NCI-H82 (cell line): ENCODE data around the gene SBF1.
A peak's percentile ranks its signal among the peaks of the same experiment; 100 is the strongest.

Experiments
- DNase-seq: peaks from one replicate; lab custom pipeline; 2025; lab: John Stamatoyannopoulos, UW

SBF1 gene

DNA sequence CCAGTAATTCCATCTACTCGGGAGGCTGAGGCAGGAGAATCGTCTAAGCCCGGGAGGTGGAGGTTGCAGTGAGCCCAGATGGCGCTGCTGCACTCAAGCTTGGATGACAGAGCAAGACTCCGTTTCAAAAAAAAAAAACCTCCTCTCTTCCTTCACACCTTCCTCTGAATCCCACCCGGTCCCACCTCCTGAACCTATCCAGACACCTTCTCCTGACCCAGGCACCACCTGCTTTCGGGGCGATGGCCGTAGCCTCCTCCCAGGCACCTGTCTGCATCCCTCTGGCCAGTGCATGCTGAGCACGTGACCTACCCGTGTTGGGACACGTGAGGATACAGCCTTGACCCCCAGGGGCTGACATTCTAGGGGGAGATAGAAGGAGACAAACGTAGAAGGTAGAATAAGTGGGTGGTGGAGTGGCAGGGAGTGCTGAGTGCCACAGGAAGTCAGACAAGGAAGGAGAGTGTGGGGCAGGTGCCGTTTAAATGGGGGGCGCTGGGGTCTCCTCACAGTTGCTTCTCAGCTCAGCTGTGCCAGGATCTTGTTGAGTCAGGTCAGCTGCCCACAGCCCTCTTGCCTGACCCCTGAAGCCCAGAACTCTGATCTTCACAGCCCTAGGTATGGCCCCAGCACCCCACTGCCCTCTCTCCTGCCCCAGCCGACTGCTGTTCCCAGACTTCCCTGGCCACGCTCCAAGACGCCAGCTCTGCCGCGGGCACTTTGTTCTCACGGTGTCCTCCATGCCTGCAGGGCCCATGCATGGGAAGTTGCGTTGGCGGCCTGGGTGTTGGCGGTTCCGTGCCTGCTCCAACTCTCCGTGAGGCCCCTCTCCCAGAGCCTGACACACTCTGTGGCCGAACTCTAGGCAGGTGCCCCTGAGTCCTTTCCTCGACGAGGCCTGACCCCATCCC lies 10.6 kb upstream of the SBF1 start:
- DNase-seq, result no peak

- no peak for DNase-seq
Measured at GRCh38 chr22:50483977-50484853, 9.4 kb upstream of the SBF1 start.

DNA sequence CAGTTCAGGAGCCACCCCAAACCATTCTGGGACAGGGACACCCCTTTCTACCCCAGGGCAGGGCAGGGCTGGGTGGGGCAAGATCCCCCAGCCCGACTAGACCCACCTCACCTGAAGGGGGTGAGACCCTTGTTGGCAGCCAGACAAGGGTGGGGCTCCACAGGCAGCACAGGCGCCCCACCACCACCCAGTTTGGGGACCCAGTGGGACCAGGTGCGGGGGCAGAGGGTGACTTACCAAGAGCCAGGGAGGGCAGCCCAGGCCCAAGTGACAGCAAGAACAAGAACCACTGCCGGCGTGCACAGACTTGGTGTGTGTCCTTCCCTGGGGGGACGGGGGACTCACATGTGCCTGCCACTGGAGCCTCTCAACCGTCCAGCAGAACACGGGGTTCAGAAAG lies 8.7 kb upstream of the SBF1 start:
- DNase-seq, result no peak

GRCh38 chr22:50483106-50483505 lies 8.3 kb upstream of the SBF1 start:
- no peak for DNase-seq

- no peak for DNase-seq
Measured at GRCh38 chr22:50482107-50483074, 7.6 kb upstream of the SBF1 start.

- peak; percentile 39 for DNase-seq
Measured at GRCh38 chr22:50481440-50482106, 6.7 kb upstream of the SBF1 start, which contains the start of gene ADM2. ADM2 (plus strand) TSS chr22:50481543; CDS start chr22:50481848, 305 bp downstream.

DNA sequence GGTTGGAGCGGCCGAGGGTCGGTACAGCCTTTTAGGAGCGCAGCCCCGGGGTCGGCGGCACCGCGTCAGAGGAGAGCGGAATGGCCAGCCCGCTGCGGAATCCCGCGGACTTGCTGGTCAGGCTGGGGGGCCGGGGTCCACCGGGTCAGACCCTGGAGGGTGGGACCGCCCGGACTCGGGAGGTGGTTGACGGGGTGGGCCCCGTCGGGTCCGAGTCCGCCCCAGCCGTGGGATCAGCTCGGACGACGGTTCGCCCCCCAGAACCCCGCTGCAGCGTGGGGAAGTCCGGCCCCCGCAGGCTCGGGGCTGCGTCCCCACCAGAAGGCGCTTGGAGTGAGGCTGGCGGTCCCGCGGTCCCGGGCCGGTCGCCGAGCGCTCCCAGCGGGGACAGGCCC lies 6.2 kb upstream of the SBF1 start:
- no peak for DNase-seq

DNA sequence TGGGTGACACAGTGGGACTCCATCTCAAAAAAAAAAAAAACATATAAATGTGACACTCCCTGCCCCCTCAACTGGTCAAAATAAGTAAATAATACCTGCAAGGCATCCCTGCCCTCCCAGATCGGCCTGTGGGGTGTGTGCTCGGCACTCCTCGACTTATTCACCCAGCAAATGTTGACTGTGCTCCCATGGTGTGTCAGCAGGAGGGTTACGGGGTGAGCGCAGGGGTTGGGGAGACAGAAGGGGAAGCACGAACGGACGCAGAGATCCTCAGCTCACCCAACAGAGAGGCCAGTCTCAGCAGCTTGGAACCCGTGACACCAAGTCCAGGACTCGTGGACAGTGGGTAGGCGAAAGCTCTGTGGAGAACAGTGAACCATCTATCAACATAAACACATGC lies 4.9 kb upstream of the SBF1 start:
- no peak for DNase-seq

GRCh38 chr22:50477923-50478322 lies 3.1 kb upstream of the SBF1 start:
- DNase-seq, result no peak

DNA sequence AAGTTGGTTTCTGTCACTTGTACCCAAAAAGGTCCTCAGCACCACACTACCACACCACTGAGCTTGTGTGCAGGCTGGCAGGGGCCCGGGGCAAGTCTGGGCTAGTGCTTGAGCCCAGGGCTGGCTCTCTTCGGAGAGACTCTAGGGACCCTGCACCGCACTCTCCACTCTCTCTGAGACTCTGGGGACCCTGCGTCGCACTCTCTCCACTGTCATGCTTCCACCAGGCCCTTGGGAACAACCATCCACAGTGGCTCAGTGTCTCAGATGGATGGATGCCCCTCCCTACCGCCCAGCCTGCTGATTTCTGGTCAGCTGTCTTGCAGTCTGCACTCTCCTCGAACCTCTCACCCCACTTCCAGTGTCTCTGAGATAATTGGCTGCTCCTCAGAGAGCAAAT lies 2.0 kb upstream of the SBF1 start:
- no peak for DNase-seq

DNA sequence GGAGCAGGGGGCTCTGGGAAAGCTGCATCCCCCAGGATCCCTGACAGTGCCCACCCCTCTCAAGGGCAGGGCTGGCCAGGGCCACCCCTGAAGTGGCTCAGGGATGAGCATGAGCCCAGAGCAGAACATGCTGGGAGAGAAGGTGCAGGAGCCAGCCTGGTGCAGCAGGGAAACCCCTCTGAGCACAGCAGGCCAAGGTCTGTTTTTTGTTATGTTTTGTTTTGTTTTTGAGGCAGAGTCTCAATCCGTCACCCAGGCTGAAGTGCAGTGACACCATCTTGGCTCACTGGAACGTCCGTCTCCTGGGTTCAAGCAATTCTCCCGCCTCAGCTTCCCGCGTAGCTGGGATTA lies 792 bp upstream of the SBF1 start:
- no peak for DNase-seq

DNA sequence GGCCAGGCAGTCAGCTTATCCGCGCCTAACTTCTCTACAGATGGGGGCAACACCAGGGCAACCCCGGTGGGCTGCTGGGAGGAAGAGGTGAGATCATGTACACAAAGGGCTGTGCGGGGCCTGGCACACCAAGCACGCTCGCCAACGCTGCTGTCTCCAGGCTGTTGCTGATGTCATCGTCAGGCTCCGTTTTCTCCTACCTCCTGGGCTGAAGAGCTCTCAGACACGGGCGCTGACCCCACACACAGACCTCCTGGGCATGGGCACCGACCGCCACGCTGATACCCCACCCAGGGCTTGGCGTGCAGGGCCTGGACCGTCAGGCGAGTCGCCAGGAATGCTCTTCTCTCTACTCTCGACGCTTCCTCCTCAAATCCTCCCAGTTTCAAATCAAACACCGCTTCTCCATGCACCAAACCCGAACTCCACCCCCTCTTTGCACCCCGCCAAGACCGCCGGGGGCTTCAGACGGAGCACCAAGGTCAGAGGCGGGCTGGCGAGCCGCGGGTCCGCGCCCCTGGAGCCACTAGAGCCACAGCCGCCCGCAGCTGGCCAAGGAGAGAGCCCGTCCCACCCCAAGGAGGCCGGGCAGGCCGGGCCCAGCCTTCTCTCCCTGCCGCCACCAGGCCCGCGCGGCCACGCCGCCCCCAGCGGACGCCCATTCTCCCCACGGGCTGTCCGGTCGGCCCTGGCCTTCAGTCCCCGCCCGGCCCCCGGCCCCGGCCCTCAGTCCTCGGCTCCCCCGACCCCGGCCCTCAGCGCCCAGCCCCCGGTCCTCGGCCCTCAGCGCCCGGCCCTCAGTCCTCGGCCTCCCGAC lies 772 bp downstream of the SBF1 start:
- DNase-seq, result no peak

DNA sequence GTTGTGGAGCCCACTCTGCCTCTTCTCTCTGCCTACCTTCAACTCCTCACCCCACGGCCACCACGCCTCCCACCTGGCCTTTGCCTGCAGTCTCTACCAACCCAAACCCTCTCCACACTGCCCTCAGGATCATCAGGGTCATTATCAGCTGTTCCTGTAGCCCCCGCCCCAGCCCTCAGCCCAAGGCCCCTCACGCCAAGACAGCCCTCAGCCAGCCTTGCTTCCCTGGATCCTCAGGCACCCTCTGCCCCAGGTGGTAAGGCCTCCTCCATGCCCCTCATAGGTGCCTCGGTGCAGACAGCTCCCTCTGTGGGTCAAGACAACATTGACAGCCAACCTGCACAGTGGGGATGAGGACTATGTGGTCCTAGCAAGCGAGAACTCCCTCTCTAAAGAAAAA lies 1.7 kb downstream of the SBF1 start:
- DNase-seq, result peak; percentile 57

DNA sequence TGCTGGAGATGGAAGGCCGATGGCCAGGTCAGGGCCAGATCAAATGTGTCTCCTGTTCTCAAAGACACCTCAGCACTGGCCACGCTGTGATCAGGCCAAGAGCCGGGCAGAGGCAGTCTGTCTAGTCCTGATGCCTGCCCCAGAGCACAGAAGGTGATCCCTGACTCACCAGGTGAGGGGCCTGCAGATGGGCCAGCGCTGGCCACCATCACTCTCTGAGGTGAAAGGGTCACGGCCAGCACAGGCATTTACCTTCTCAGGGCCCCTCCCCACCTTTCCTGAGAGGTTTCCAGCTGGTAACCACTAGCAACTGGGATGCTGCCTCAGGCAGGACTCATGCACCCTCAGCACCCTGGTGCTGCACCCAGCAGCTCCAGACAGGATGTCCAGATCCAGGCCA lies 2.9 kb downstream of the SBF1 start:
- DNase-seq, result no peak

- no peak for DNase-seq
Measured at GRCh38 chr22:50471197-50471847, 3.5 kb downstream of the SBF1 start.

- DNase-seq, result no peak
Measured at GRCh38 chr22:50470491-50470890, 4.3 kb downstream of the SBF1 start.

DNA sequence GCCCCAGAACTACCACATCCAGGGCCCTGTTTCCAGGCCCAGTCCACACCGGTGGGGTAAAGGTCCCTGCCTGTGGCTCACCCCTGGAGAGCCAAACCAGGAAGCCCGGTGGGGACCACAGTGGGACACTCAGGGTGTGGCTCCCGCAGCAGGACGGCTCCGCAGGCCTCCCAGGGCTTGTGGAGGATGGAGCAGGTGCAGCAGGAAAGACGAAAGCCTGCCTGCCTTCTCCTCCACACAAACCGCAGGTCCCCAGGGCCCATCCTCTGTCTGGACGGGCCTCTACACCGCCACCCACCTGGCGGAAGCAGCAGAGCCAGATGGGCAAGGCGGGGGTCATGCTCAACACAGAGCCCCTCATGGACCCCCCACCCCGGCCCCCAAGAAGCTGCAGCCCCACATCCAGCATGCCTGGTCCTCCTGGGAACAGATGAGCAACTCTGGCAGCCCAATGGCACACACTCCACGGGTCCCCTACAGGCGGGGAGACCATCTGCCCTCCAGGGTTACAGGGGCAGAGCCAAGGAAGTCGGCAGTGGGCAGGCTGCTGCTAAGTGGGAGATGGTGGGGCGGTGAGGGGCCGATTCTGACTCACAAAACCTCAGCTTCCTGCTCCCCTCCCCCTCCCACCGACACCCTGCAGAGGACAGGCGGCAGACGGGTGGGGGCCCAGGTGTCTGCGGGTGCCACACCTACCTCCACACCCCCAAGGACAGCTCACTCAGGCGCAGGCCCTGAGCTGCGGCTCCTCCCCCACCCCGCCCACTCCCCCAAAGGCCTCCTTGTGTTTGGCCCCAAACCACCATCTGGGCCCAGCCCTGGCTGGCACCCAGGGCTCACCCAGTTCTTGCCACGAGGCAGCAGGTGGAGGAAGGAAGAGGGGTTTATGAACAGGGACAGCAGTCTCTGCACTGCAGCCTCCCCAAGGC lies 5.2 kb downstream of the SBF1 start:
- DNase-seq, result peak; percentile 24

GRCh38 chr22:50468626-50469025 lies 6.2 kb downstream of the SBF1 start:
- no peak for DNase-seq
